HCT116 (cell line): ENCODE measurements around the gene OR9G4. TPM values are rescaled to one million over a fixed set of nuclear protein-coding genes. Genes with fewer than 3 reads are reported as not detected.

Experiments
- ATAC-seq: fragments of 200-7000 bp; cut with Tn5 transposase; 2 replicates; pipeline ENCODE4 v1.9.1; 2020; ENCODE audit warnings: mild to moderate bottlenecking, moderate library complexity
- BruUV-seq: library from RNA; stranded (reverse); fragments of 400-500 nt; replicated peaks from 2 replicates; lab custom pipeline; 2021; lab: Mats Ljungman, UMichigan
- CTCF ChIA-PET: fragments of 300-600 bp; sonication (Branson Sonifier 250); formaldehyde crosslinking; loops from one replicate; lab custom pipeline; 2021; ENCODE audit warnings: antibody characterized with exemption; lab: Charles Lee
- POLR2A ChIA-PET: fragments of 300-600, 350-600 bp; sonication (Branson Sonifier 250); formaldehyde crosslinking; loops from one replicate; lab custom pipeline; 2021; ENCODE audit warnings: antibody characterized with exemption; lab: Charles Lee
- RAD21 ChIA-PET, 2 experiments: fragments of 300-600 bp; sonication (Branson Sonifier 250); formaldehyde crosslinking; loops; one replicate each; lab custom pipeline; 2023; ENCODE audit warnings: low total read pairs in 2 of 2; ENCODE audit not compliant: uncharacterized antibody in 2 of 2, unreplicated experiment in 2 of 2, low non-redundant PET in 1 of 2; lab: Charles Lee
- DNase-seq: peaks from one replicate; pipeline ENCODE4 v3.0.0-alpha.2; 2010; ENCODE audit warnings: low read depth, low spot score
- H2AFZ ChIP-seq: fragments of 200-600 bp; shearing (Covaris generic), sonication (generic); 2 replicates; pipeline ENCODE4 v1.6.1; 2017; ENCODE audit warnings: low read depth, mixed run types, mixed read lengths, antibody characterized with exemption, low read length; ENCODE audit not compliant: poor library complexity, severe bottlenecking
- H3K27ac ChIP-seq: 2 replicates; pipeline ENCODE4 v1.5.1; 2012; ENCODE audit warnings: low read depth, low read length
- H3K27me3 ChIP-seq: fragments of 200-600 bp; sonication (generic); 2 replicates; pipeline ENCODE4 v1.6.1; 2016; ENCODE audit warnings: mixed run types, low read length, mixed read lengths; ENCODE audit not compliant: insufficient read depth
- H3K36me3 ChIP-seq, 2 experiments: fragments of 200-500 bp in 1 of 2; fragments of 200-600 bp in 1 of 2; sonication (Bioruptor generic) in 1 of 2; sonication (generic) in 1 of 2; 2 replicates each; pipeline versions ENCODE4 v1.5.1 to v1.6.1; 2014 to 2016; ENCODE audit warnings: low read length in 2 of 2, inconsistent platforms in 1 of 2, mixed read lengths in 1 of 2, mixed run types in 1 of 2; ENCODE audit not compliant: insufficient read depth in 2 of 2, control insufficient read depth in 1 of 2
- H3K4me1 ChIP-seq, 2 experiments: fragments of 200-600 bp in 1 of 2; sonication (generic) in 1 of 2; 2 replicates each; pipeline versions ENCODE4 v1.5.1 to v1.6.1; 2012 to 2017; ENCODE audit warnings: low read length in 2 of 2, inconsistent platforms in 1 of 2, mild to moderate bottlenecking in 1 of 2, mixed read lengths in 1 of 2, mixed run types in 1 of 2, moderate library complexity in 1 of 2; ENCODE audit not compliant: insufficient read depth in 2 of 2, control insufficient read depth in 1 of 2
- H3K4me2 ChIP-seq: fragments of 200-600 bp; sonication (generic); 2 replicates; pipeline ENCODE4 v1.6.1; 2017; ENCODE audit warnings: mixed run types, low read length, mixed read lengths
- H3K4me3 ChIP-seq, 2 experiments: fragments of 200-600 bp in 1 of 2; sonication (generic) in 1 of 2; replicated peaks in 1 of 2; 2 replicates each; pipeline ENCODE4 v1.5.1; 2011 to 2016; ENCODE audit warnings: low read length in 2 of 2, control low read depth in 1 of 2, low read depth in 1 of 2, mild to moderate bottlenecking in 1 of 2, mixed read lengths in 1 of 2, mixed run types in 1 of 2
- H3K79me2 ChIP-seq: fragments of 200-600 bp; sonication (generic); 2 replicates; pipeline ENCODE4 v1.6.1; 2017; ENCODE audit warnings: mild to moderate bottlenecking, mixed run types, low read length, moderate library complexity, mixed read lengths; ENCODE audit not compliant: insufficient read depth
- H3K9ac ChIP-seq: fragments of 200-600 bp; sonication (generic); 2 replicates; pipeline ENCODE4 v1.6.1; 2016; ENCODE audit warnings: low read length, mixed read lengths
- H3K9me2 ChIP-seq: fragments of 200-600 bp; sonication (generic), shearing (Covaris generic); 2 replicates; pipeline ENCODE4 v1.6.1; 2017; ENCODE audit warnings: mixed run types, mild to moderate bottlenecking, moderate library complexity; ENCODE audit not compliant: insufficient read depth
- H3K9me3 ChIP-seq, 2 experiments: fragments of 200-500 bp in 1 of 2; fragments of 200-600 bp in 1 of 2; sonication (Bioruptor generic) in 1 of 2; sonication (generic) in 1 of 2; 2 replicates each; pipeline ENCODE4 v1.6.1; 2014 to 2017; ENCODE audit warnings: low read length in 2 of 2, mixed read lengths in 2 of 2, inconsistent platforms in 1 of 2, low read depth in 1 of 2, mild to moderate bottlenecking in 1 of 2, mixed run types in 1 of 2, moderate library complexity in 1 of 2; ENCODE audit not compliant: control insufficient read depth in 1 of 2, insufficient read depth in 1 of 2
- H4K20me1 ChIP-seq: fragments of 200-600 bp; sonication (generic), shearing (Covaris generic); 2 replicates; pipeline ENCODE4 v1.6.1; 2017; ENCODE audit warnings: mixed run types, mild to moderate bottlenecking, moderate library complexity; ENCODE audit not compliant: insufficient read depth
- ATF3 ChIP-seq: IDR thresholded peaks from 2 replicates; pipeline ENCODE4 v1.6.1; 2012
- CEBPB ChIP-seq: IDR thresholded peaks from 2 replicates; pipeline ENCODE4 v1.6.1; 2012; ENCODE audit warnings: low read depth
- CTCF ChIP-seq, 3 experiments: fragments of 200-600 bp in 1 of 3; sonication (generic) in 1 of 3; IDR thresholded peaks in 2 of 3; conservative IDR thresholded peaks in 1 of 3; 2 replicates each; pipeline ENCODE4 v1.5.1; 2012 to 2017; ENCODE audit warnings: low read depth in 2 of 3, low read length in 2 of 3, antibody characterized with exemption in 1 of 3, borderline replicate concordance in 1 of 3, control low read depth in 1 of 3, mild to moderate bottlenecking in 1 of 3, mixed read lengths in 1 of 3, mixed run types in 1 of 3, moderate library complexity in 1 of 3; ENCODE audit not compliant: insufficient read depth in 1 of 3
- EGR1 ChIP-seq: IDR thresholded peaks from 2 replicates; pipeline ENCODE4 v1.6.1; 2012; ENCODE audit warnings: low read depth
- EZH2 ChIP-seq: fragments of 200-600 bp; sonication (generic); IDR thresholded peaks from 2 replicates; pipeline ENCODE4 v1.6.1; 2017; ENCODE audit warnings: antibody characterized with exemption, mixed run types
- EZH2phosphoT487 ChIP-seq: fragments of 200-600 bp; IDR thresholded peaks from 2 replicates; pipeline ENCODE4 v1.6.1; 2018; ENCODE audit warnings: antibody characterized with exemption, borderline replicate concordance
- JUND ChIP-seq: IDR thresholded peaks from 2 replicates; pipeline ENCODE4 v1.6.1; 2012
- MAX ChIP-seq: IDR thresholded peaks from 2 replicates; pipeline ENCODE4 v1.6.1; 2012
- RAD21 ChIP-seq: IDR thresholded peaks from 2 replicates; pipeline ENCODE4 v1.6.1; 2012; ENCODE audit warnings: low read depth, mild to moderate bottlenecking
- SIN3A ChIP-seq: IDR thresholded peaks from 2 replicates; pipeline ENCODE4 v1.6.1; 2012; ENCODE audit warnings: low read depth
- SRF ChIP-seq: IDR thresholded peaks from 2 replicates; pipeline ENCODE4 v1.6.1; 2012; ENCODE audit warnings: low read depth
- TCF7L2 ChIP-seq: IDR thresholded peaks from 2 replicates; pipeline ENCODE4 v1.7.0; 2011; ENCODE audit warnings: borderline replicate concordance, inconsistent platforms; ENCODE audit not compliant: insufficient read depth, insufficient read length; ENCODE audit errors: extremely low read depth
- ZBTB33 ChIP-seq: IDR thresholded peaks from 2 replicates; pipeline ENCODE4 v1.6.1; 2011; ENCODE audit warnings: mild to moderate bottlenecking, low read length, moderate library complexity; ENCODE audit not compliant: insufficient replicate concordance; ENCODE audit errors: extremely low read depth
- ZFX ChIP-seq: fragments of 450-650 bp; IDR thresholded peaks from 2 replicates; pipeline ENCODE4 v1.6.1; 2017
- intact Hi-C: fragments of 100-400 bp; cut with micrococcal nuclease; formaldehyde crosslinking; loops from 2 replicates; pipeline ENCODE4 v1.10.0; 2022
- total RNA-seq: library from RNA; stranded (reverse); gene quantifications from one replicate; pipeline ENCODE4 v1.2.1, GENCODE V29; 2021; ENCODE audit not compliant: unreplicated experiment

OR9G4 gene
- total RNA-seq, 1 experiment from 2014 or later = not detected

GRCh38 chr11:56714206-56714605 is 34.3 kb downstream of the OR9G4 start:
- ATAC-seq (no peak), DNase-seq (no peak)
- no peak overlapping the region for H3K4me3 ChIP-seq
- H3K9ac ChIP-seq = no peak overlapping the region
- no peaks in the 10 kb centered on the region for H3K9me2 ChIP-seq
- no peaks in the 10 kb centered on the region for H3K36me3 ChIP-seq
- no peak overlapping the region for H3K4me2 ChIP-seq
- BruUV-seq = no TSS peak
- no peaks in the 10 kb centered on the region for H4K20me1 ChIP-seq
- intact Hi-C loops = no loop called here
- no peaks in the 10 kb centered on the region for H3K79me2 ChIP-seq
- no peak overlapping the region for H3K27ac ChIP-seq
- H2AFZ ChIP-seq = no peak overlapping the region
- H3K4me1 ChIP-seq = no peaks in the 10 kb centered on the region
- peaks cover 10 to 13% of the 10 kb centered on the region in 2 experiments; a peak in 2 of 4 replicates for H3K9me3 ChIP-seq
- CTCF ChIA-PET = no interaction called here
- H3K27me3 ChIP-seq = no peaks in the 10 kb centered on the region
- no peak for TF ChIP-seq ATF3
- no peak for TF ChIP-seq SIN3A
- TF ChIP-seq CEBPB = no peak
- TF ChIP-seq EZH2phosphoT487 = no peak
- TF ChIP-seq SRF = no peak
- TF ChIP-seq JUND = no peak
- POLR2A ChIA-PET = no interaction called here
- RAD21 ChIA-PET = no interaction called here

- H3K4me3 ChIP-seq = no peak overlapping the region
- RAD21 ChIA-PET = no interaction called here
- H3K9me3 ChIP-seq = peaks cover 8 to 15% of the 10 kb centered on the region in 2 experiments; a peak in 3 of 4 replicates
- ATAC-seq (no peak), DNase-seq (no peak)
- no peak overlapping the region for H2AFZ ChIP-seq
- intact Hi-C loops = no loop called here
- no peak overlapping the region for H3K4me2 ChIP-seq
- H3K27me3 ChIP-seq = no peaks in the 10 kb centered on the region
- POLR2A ChIA-PET = no interaction called here
- H3K4me1 ChIP-seq = no peaks in the 10 kb centered on the region
- H3K79me2 ChIP-seq = no peaks in the 10 kb centered on the region
- no peaks in the 10 kb centered on the region for H3K36me3 ChIP-seq
- no peaks in the 10 kb centered on the region for H4K20me1 ChIP-seq
- no peaks in the 10 kb centered on the region for H3K9me2 ChIP-seq
- H3K9ac ChIP-seq = no peak overlapping the region
- BruUV-seq = no TSS peak
- no peak overlapping the region for H3K27ac ChIP-seq
- CTCF ChIA-PET = no interaction called here
- TF ChIP-seq EZH2 (no peak), TCF7L2 (no peak), ZFX (no peak), ZBTB33 (no peak), EGR1 (no peak), EZH2phosphoT487 (no peak), MAX (no peak), RAD21 (no peak), JUND (no peak), CTCF (IDR thresholded peaks at IDR 0.05 in 2 of 3, conservative IDR thresholded peaks at IDR 0.05 in 1 of 3; ENCODE audit: borderline replicate concordance in 1 of 3, insufficient read depth in 1 of 3, low read depth in 2 of 3, low read length in 2 of 3) (no peak)
Measured at GRCh38 chr11:56706486-56706885, 42.0 kb downstream of the OR9G4 start.
